ENCODE measurements around the gene CMIP. TPM values are rescaled to one million over a fixed set of nuclear protein-coding genes. Genes with fewer than 3 reads are reported as not detected.

The CMIP gene
- total RNA-seq, 5 donors from 2014 or later (not counting 1 experiment from before 2014, with no cell fraction given) = 39.8 to 55.9 (median 42.6) TPM

- Histone ChIP-seq H3K4me3 (ENCODE audit: control insufficient read depth in 1 of 2, extremely low read depth in 1 of 2, low read length in 1 of 2) (no peak overlapping the region), H3K27me3 (replicated peaks in 1 of 2; ENCODE audit: control insufficient read depth in 2 of 2, extremely low read depth in 1 of 2, insufficient read depth in 2 of 2, low read length in 1 of 2) (no peaks in the 10 kb centered on the region), H3K27ac (ENCODE audit: low read length) (no peak overlapping the region), H3K36me3 (ENCODE audit: control insufficient read depth in 2 of 2, extremely low read depth in 1 of 2, insufficient read depth in 1 of 2, low read length in 1 of 2) (peaks cover 6 to 7% of the 10 kb centered on the region in 2 donors), H3K9me3 (no peaks in the 10 kb centered on the region), H3K4me1 (ENCODE audit: control insufficient read depth in 1 of 2, extremely low read depth in 1 of 2, insufficient read depth in 2 of 2, low read length in 2 of 2) (peaks cover 0 to 2% of the 10 kb centered on the region in 2 experiments)
- Mint-ChIP-seq H3K4me3 (no peak overlapping the region), H3K36me3 (peaks cover 12% of the 10 kb centered on the region), H3K9me3 (no peaks in the 10 kb centered on the region), H3K4me1 (peaks cover 14 to 21% (median 14%) of the 10 kb centered on the region in 3 donors), H3K27me3 (no peaks in the 10 kb centered on the region), H3K27ac (no peak overlapping the region)
- CTCF ChIA-PET = no interaction called here
- DNase-seq = no peak
- ATAC-seq (replicated peaks in 1 of 4) = no peak
- POLR2A ChIA-PET = no interaction called here
- 96% methylated on average over 10 of the region's 11 CpGs for WGBS (ENCODE audit: insufficient coverage)
These were observed 158.2 kb downstream of the CMIP start for GRCh38 chr16:81602792-81603191.

- DNase-seq (no peak), ATAC-seq (replicated peaks in 1 of 4) (no peak)
- peaks cover 18% of the 10 kb centered on the region for H3K36me3 Mint-ChIP-seq
- Histone ChIP-seq H3K36me3 (ENCODE audit: control insufficient read depth in 2 of 2, extremely low read depth in 1 of 2, insufficient read depth in 1 of 2, low read length in 1 of 2) (peaks cover 6 to 18% of the 10 kb centered on the region in 2 donors), H3K27ac (ENCODE audit: low read length) (no peak overlapping the region), H3K4me1 (ENCODE audit: control insufficient read depth in 1 of 2, extremely low read depth in 1 of 2, insufficient read depth in 2 of 2, low read length in 2 of 2) (peaks cover 0 to 2% of the 10 kb centered on the region in 2 experiments), H3K9me3 (no peaks in the 10 kb centered on the region), H3K4me3 (ENCODE audit: control insufficient read depth in 1 of 2, extremely low read depth in 1 of 2, low read length in 1 of 2) (no peak overlapping the region), H3K27me3 (replicated peaks in 1 of 2; ENCODE audit: control insufficient read depth in 2 of 2, extremely low read depth in 1 of 2, insufficient read depth in 2 of 2, low read length in 1 of 2) (no peaks in the 10 kb centered on the region)
- H3K4me1 Mint-ChIP-seq = peaks cover 2 to 6% (median 6%) of the 10 kb centered on the region in 3 donors
- CTCF ChIA-PET = no interaction called here
- POLR2A ChIA-PET = no interaction called here
- H3K9me3 Mint-ChIP-seq = no peaks in the 10 kb centered on the region
- 91% methylated on average over 6 of the region's 8 CpGs for WGBS (ENCODE audit: insufficient coverage)
- no peak overlapping the region for H3K27ac Mint-ChIP-seq
- no peaks in the 10 kb centered on the region for H3K27me3 Mint-ChIP-seq
- H3K4me3 Mint-ChIP-seq = no peak overlapping the region
These were observed 160.4 kb downstream of the CMIP start for GRCh38 chr16:81604960-81605383.

- H3K36me3 ChIP-seq (ENCODE audit: control insufficient read depth in 2 of 2, extremely low read depth in 1 of 2, insufficient read depth in 1 of 2, low read length in 1 of 2) = peaks cover 2 to 20% of the 10 kb centered on the region in 2 donors
- DNase-seq (no peak), ATAC-seq (replicated peaks in 1 of 4) (no peak)
- Mint-ChIP-seq H3K36me3 (peaks cover 18% of the 10 kb centered on the region), H3K4me1 (peaks cover 0 to 3% (median 0%) of the 10 kb centered on the region in 3 donors), H3K9me3 (no peaks in the 10 kb centered on the region), H3K27me3 (no peaks in the 10 kb centered on the region), H3K27ac (no peak overlapping the region), H3K4me3 (no peak overlapping the region)
- H3K27me3 ChIP-seq (replicated peaks in 1 of 2; ENCODE audit: control insufficient read depth in 2 of 2, extremely low read depth in 1 of 2, insufficient read depth in 2 of 2, low read length in 1 of 2) = no peaks in the 10 kb centered on the region
- no peaks in the 10 kb centered on the region for H3K4me1 ChIP-seq (ENCODE audit: control insufficient read depth in 1 of 2, extremely low read depth in 1 of 2, insufficient read depth in 2 of 2, low read length in 2 of 2)
- no peak overlapping the region for H3K27ac ChIP-seq (ENCODE audit: low read length)
- CTCF ChIA-PET = no interaction called here
- H3K9me3 ChIP-seq = no peaks in the 10 kb centered on the region
- POLR2A ChIA-PET = no interaction called here
- 97% methylated on average over 4 of the region's 4 CpGs for WGBS (ENCODE audit: insufficient coverage)
- H3K4me3 ChIP-seq (ENCODE audit: control insufficient read depth in 1 of 2, extremely low read depth in 1 of 2, low read length in 1 of 2) = no peak overlapping the region
These were observed 161.4 kb downstream of the CMIP start for GRCh38 chr16:81606039-81606438.

GRCh38 chr16:81607006-81607405 lies 162.4 kb downstream of the CMIP start:
- Histone ChIP-seq H3K27ac (ENCODE audit: low read length) (no peak overlapping the region), H3K4me3 (ENCODE audit: control insufficient read depth in 1 of 2, extremely low read depth in 1 of 2, low read length in 1 of 2) (no peak overlapping the region), H3K36me3 (ENCODE audit: control insufficient read depth in 2 of 2, extremely low read depth in 1 of 2, insufficient read depth in 1 of 2, low read length in 1 of 2) (peaks cover 5 to 22% of the 10 kb centered on the region in 2 donors), H3K27me3 (replicated peaks in 1 of 2; ENCODE audit: control insufficient read depth in 2 of 2, extremely low read depth in 1 of 2, insufficient read depth in 2 of 2, low read length in 1 of 2) (no peaks in the 10 kb centered on the region), H3K9me3 (no peaks in the 10 kb centered on the region), H3K4me1 (ENCODE audit: control insufficient read depth in 1 of 2, extremely low read depth in 1 of 2, insufficient read depth in 2 of 2, low read length in 2 of 2) (no peaks in the 10 kb centered on the region)
- CTCF ChIA-PET = no interaction called here
- H3K4me3 Mint-ChIP-seq = no peak overlapping the region
- H3K27me3 Mint-ChIP-seq = no peaks in the 10 kb centered on the region
- peaks cover 0 to 1% (median 0%) of the 10 kb centered on the region in 3 donors for H3K4me1 Mint-ChIP-seq
- DNase-seq (no peak), ATAC-seq (replicated peaks in 1 of 4) (no peak)
- 93% methylated on average over 9 of the region's 12 CpGs for WGBS (ENCODE audit: insufficient coverage)
- peaks cover 23% of the 10 kb centered on the region for H3K36me3 Mint-ChIP-seq
- H3K27ac Mint-ChIP-seq = no peak overlapping the region
- H3K9me3 Mint-ChIP-seq = no peaks in the 10 kb centered on the region
- POLR2A ChIA-PET = no interaction called here

GRCh38 chr16:81607805-81608522 lies 163.4 kb downstream of the CMIP start:
- no peaks in the 10 kb centered on the region for H3K4me1 ChIP-seq (ENCODE audit: control insufficient read depth in 1 of 2, extremely low read depth in 1 of 2, insufficient read depth in 2 of 2, low read length in 2 of 2)
- H3K4me3 Mint-ChIP-seq = no peak overlapping the region
- ChIA-PET CTCF (interaction anchor here (0.6 kb wide), 2 partner anchors 12 to 184 kb away, joined by 3 to 5 read pairs; no protein-coding TSS in a partner anchor), POLR2A (no interaction called here)
- H3K4me1 Mint-ChIP-seq = peaks cover 0 to 1% (median 0%) of the 10 kb centered on the region in 3 donors
- H3K36me3 Mint-ChIP-seq = peaks cover 23% of the 10 kb centered on the region
- no peaks in the 10 kb centered on the region for H3K27me3 Mint-ChIP-seq
- DNase-seq = no peak
- no peaks in the 10 kb centered on the region for H3K27me3 ChIP-seq (replicated peaks in 1 of 2; ENCODE audit: control insufficient read depth in 2 of 2, extremely low read depth in 1 of 2, insufficient read depth in 2 of 2, low read length in 1 of 2)
- H3K9me3 ChIP-seq = no peaks in the 10 kb centered on the region
- 90% methylated on average over 2 of the region's 6 CpGs for WGBS (ENCODE audit: insufficient coverage)
- H3K9me3 Mint-ChIP-seq = no peaks in the 10 kb centered on the region
- H3K27ac ChIP-seq (ENCODE audit: low read length) = no peak overlapping the region
- H3K36me3 ChIP-seq (ENCODE audit: control insufficient read depth in 2 of 2, extremely low read depth in 1 of 2, insufficient read depth in 1 of 2, low read length in 1 of 2) = peaks cover 6 to 26% of the 10 kb centered on the region in 2 donors
- no peak for ATAC-seq (replicated peaks in 1 of 4)
- no peak overlapping the region for H3K4me3 ChIP-seq (ENCODE audit: control insufficient read depth in 1 of 2, extremely low read depth in 1 of 2, low read length in 1 of 2)
- no peak overlapping the region for H3K27ac Mint-ChIP-seq

GRCh38 chr16:81608523-81609209 lies 164.1 kb downstream of the CMIP start:
- H3K27ac ChIP-seq (ENCODE audit: low read length) = no peak overlapping the region
- no peaks in the 10 kb centered on the region for H3K27me3 Mint-ChIP-seq
- ATAC-seq (replicated peaks in 1 of 4) (no peak), DNase-seq (no peak)
- H3K4me3 ChIP-seq (ENCODE audit: control insufficient read depth in 1 of 2, extremely low read depth in 1 of 2, low read length in 1 of 2) = no peak overlapping the region
- no peak overlapping the region for H3K4me3 Mint-ChIP-seq
- H3K27ac Mint-ChIP-seq = no peak overlapping the region
- no peaks in the 10 kb centered on the region for H3K4me1 ChIP-seq (ENCODE audit: control insufficient read depth in 1 of 2, extremely low read depth in 1 of 2, insufficient read depth in 2 of 2, low read length in 2 of 2)
- H3K27me3 ChIP-seq (replicated peaks in 1 of 2; ENCODE audit: control insufficient read depth in 2 of 2, extremely low read depth in 1 of 2, insufficient read depth in 2 of 2, low read length in 1 of 2) = no peaks in the 10 kb centered on the region
- H3K4me1 Mint-ChIP-seq = peaks cover 0 to 1% (median 0%) of the 10 kb centered on the region in 3 donors
- POLR2A ChIA-PET = no interaction called here
- H3K9me3 Mint-ChIP-seq = no peaks in the 10 kb centered on the region
- peaks cover 6 to 26% of the 10 kb centered on the region in 2 donors for H3K36me3 ChIP-seq (ENCODE audit: control insufficient read depth in 2 of 2, extremely low read depth in 1 of 2, insufficient read depth in 1 of 2, low read length in 1 of 2)
- WGBS (ENCODE audit: insufficient coverage) = 94% methylated on average over 3 of the region's 13 CpGs
- CTCF ChIA-PET = no interaction called here
- H3K9me3 ChIP-seq = no peaks in the 10 kb centered on the region
- H3K36me3 Mint-ChIP-seq = peaks cover 23% of the 10 kb centered on the region

All from T-cell (primary cell).